ENCODE data around the gene TGM4. TPM values are rescaled to one million over a fixed set of nuclear protein-coding genes. Genes with fewer than 3 reads are reported as not detected.
"Not testable (repeated sequence)": the region's sequence is repeated elsewhere in the genome, so short reads cannot be mapped to it uniquely, and the experiment has no call there.

TGM4 gene
- total RNA-seq, 1 donor from 2014 or later = not detected

GRCh38 chr3:44914936-44915335 is 40.5 kb downstream of the TGM4 start:
- peak; percentile 37 to 59 for DNase-seq (ENCODE audit: low read depth in 2 of 2)

DNA sequence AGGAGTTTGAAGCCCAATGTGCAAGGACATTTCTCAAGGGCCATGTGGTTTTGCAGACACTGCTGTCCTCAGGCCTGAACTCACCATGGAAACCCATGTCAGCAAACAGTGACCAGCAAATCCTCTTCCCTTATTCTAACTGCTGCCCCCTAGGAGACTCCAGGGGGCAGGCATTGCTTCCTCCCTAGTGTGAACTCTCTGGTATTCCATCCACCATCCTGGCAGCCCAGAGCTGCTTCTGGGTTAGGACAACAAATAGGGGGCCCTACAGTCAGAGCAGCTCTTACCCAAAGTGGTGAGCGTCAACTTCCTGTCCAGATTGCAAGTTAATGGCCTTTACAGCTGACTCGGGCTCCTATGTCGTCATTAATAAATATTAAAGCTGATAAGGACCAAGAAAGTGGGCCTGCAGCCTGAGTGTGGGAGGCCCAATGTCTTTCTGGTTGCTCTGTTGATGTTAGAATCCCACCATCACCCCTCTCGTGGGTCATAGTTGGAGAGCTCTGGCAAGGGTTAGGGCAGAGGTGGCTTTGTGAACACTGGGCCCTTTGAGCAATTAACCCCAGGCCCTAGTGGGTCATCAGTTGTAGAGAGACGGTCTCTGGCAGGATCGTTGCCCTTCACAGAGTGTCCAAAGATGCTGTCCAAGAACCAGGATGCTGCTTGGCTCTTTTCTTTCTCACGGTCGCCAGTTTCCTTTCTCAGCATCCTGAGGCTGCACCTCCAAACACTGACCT is 41.5 kb downstream of the TGM4 start:
- peak; percentile 28 to 33 for DNase-seq (ENCODE audit: low read depth in 2 of 2)

DNA sequence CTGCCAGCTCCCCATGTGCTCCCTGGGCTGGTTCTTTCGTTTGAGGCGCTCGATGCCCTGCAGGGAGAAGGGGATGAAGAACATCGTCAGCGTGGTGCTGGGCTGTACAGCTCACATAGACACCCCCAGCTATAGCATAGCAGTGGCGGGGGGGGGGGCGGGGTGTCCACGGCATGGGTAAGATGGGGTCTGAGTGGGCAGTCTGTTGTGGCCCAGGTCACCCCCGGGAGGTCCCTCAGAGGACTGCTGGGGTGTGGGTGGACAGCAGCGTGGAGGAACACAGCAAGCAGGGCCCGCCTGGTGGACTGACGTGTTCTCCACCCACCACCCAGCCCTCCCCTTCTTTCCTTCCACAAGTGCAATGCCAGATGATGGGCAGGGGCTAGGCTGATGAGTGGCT is 43.7 kb downstream of the TGM4 start:
- DNase-seq (ENCODE audit: low read depth in 2 of 2) = no peak

DNA sequence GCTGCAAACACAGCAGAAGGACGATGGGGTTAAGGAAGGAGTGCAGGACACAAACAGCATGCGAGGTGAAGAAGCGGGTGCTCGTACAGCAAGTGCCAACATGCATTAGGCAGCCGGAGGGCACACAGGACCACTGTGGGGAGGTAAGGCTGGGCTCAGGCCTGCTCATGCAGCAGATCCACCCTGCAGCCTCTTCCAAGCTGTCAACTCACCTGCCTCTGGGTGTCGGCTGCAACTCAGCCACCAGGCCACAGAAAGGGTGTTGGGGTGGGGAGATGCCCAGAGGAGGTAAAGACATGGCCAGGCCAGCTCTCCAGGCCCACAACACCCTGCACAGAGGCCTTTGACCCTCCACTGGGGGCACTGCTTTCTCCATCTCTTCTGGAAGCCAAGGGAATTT is 44.2 kb downstream of the TGM4 start:
- DNase-seq (ENCODE audit: low read depth in 2 of 2) = no peak

DNA sequence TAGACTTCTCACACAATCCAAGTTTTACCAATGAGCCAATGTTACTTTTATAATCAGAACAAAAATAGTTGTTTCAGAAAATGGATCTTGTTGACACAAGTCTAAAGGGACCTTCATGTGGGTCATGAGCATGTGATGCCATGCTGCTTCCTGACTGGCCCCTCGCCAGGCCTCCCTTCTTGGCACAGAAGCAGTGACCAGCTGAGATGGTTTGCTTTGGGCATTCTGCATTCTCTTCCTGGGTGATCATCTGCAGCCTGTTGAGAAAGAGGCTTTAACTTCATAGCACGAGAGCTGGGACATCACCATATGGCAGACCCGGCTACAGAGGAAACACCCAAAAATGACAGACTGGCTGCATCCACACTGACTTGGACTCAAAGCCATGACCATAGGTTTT is 45.7 kb downstream of the TGM4 start:
- DNase-seq (ENCODE audit: low read depth in 2 of 2) = no peak

DNA sequence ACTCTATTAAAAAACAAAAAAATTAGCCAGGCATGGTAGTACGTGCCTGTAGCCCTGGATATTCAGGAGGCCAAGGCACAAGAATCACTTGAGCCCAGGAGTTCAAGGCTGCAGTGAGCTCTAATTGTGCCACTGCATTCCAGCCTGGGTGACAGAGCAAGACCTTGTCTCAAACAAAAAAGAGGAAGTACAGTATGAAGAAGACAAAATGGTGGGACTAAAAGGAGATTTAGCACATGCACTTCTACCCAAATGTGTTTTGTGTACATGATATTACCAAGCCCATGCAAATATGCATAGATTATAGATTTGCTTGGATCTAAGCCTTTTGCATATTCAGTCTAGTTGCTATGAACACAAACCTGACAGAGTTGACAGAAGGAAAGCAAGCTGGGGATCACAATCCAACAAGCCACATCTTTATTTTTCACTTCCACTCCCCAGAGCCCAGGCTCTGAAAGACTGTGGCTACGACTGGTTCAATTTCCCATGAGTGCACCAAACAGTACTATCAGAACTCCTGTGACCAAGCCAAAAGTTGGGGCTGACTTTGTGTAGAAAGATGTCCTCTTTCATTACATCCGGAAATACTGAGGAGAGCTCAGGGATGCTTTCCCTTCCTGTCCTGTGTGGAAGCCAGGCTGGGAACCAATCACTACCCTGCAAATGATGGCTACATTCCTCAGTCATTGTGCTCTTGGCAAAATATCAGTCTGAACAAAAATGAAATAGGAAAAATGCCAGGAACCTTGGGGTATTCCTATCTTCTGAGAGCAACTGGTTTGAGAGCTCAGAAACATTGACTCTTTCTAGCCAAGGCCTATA is 49.4 kb downstream of the TGM4 start:
- peak; percentile 41 to 91 for DNase-seq (ENCODE audit: low read depth in 2 of 2)

GRCh38 chr3:44924457-44925084 is 50.2 kb downstream of the TGM4 start:
- no peak for DNase-seq (ENCODE audit: low read depth in 2 of 2)

GRCh38 chr3:44926172-44926571 is 51.8 kb downstream of the TGM4 start:
- DNase-seq (ENCODE audit: low read depth in 2 of 2) = peak in 1 of 2 donors; percentile 16

DNA sequence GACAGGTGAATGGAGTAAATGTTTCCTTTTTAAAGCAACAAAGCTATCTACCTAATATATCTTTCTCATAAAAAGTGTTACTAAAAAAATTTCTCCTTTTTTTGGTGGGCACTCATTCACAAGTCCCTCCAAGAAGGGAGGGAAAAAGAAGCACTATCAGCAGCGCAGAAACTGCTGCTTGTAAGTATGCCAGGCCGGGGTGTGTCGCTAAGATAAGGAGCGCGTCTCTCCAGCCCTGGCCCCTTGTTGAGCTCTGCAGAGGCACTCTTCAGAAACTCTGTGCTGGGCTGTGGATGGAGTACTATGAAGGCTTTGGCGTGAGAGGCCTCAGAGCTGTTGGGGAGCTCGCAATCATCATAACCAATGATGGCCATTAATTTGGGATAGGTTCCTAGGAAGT is 52.5 kb downstream of the TGM4 start:
- no peak for DNase-seq (ENCODE audit: low read depth in 2 of 2)

GRCh38 chr3:44927371-44927770 is 53.0 kb downstream of the TGM4 start:
- no peak for DNase-seq (ENCODE audit: low read depth in 2 of 2)

- no peak for DNase-seq (ENCODE audit: low read depth in 2 of 2)
These were observed 55.4 kb downstream of the TGM4 start for GRCh38 chr3:44929782-44930181.

- no peak for DNase-seq (ENCODE audit: low read depth in 2 of 2)
These were observed 56.5 kb downstream of the TGM4 start for GRCh38 chr3:44930911-44931310.

DNA sequence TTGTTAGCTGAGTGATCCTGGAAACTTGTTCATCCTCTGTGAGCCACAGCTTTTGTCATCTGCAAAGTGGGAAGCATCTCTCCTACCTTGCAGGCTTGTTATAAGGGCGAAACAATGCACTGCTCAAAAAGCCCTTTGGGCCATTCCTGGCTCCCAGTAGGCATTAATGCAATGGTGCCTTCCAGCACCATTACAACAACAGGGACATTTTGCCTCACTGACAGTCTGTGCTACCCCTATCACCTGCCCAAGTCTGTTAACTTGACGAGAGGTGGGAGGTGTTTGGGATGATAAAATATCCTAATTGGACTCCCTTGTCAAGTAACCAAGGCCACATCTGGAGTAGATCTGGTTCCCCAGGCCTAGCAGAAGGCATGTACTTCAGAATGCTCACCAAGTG is 57.4 kb downstream of the TGM4 start:
- DNase-seq (ENCODE audit: low read depth in 2 of 2) = no peak

- no peak for DNase-seq (ENCODE audit: low read depth in 2 of 2)
These were observed 57.9 kb downstream of the TGM4 start for GRCh38 chr3:44932271-44932670.

DNA sequence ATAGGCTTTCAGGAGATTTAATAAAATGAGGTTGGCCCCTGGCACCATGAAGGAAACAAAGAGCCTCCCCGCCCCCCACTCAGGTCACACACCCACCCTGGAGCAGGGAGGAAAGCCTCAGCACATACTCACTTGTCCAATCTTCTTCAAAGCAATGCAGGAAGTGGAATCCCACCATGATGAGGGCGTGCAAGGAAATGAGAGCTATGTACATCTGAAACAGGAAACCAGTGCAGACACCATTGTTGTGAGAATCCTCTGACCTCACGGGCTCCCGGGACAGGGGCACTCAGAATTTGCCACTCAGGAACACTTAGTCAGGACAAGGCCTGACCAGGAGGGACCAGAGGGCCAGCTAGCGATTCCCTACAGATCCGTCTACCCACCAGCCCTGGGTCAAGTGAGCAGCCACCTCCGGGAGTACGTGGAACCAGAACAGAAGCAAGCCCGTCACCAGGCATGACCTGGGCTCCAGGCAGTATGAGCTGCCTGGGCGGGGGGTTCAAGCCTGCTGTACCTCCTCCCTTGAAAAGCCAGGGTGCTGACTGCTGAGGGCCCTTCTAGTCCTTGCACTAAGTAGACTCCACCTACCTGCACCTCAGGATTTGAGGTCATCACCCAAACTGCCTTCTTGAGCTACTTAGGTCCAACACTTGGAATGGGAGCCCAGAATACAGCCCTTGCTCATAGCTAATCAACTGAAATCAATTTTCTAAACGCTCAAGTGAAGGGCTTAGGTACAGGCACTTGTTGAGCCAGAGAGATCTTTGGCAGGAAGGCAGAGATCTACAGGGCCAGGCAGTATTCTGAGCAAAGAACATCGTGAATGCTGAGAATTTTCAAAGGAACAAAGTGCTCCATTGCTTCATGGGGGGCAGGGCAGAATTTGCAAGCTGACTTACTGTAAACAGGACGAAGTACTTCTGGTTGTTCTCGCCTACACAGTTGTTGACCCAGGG is 58.9 kb downstream of the TGM4 start:
- peak; percentile 47 to 50 for DNase-seq (ENCODE audit: low read depth in 2 of 2)

- peak in 1 of 2 donors; percentile 34 for DNase-seq (ENCODE audit: low read depth in 2 of 2)
These were observed 65.2 kb downstream of the TGM4 start for GRCh38 chr3:44939581-44940036.

DNA sequence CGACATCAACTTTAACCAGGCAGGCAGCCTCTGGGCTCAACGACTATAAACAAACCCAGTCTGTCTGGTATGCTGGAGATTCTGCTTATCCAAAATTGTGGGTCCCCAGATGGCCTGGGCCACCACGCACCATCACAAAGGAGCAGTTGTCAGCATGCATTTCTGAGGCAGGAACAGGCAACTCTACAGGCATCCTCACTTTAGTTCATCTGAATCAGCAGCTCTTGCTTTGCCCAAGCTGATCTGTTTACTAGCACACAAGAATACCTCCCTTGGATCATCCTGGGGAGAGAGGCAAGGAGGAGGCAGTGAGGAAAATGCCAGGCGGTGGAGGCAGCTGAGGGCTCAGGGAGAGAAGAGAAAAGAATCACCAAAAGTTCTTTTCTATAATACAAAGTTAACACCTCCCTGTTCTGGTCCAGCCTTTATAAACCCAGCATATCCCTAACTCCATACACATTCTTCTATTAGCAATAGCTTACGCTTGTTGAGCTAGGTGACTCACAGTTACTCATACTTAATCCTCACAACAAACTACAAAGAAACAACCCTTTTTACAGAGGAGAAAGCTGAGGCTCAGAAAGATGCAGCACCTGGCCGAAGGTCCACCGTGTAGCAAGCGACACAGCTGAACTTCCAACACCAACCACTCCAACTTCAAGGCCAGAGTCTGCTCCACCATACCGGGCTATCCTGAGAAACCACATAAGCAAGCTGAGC is 68.0 kb downstream of the TGM4 start:
- peak in 1 of 2 donors; percentile 38 for DNase-seq (ENCODE audit: low read depth in 2 of 2)

- no peak for DNase-seq (ENCODE audit: low read depth in 2 of 2)
These were observed 73.8 kb downstream of the TGM4 start for GRCh38 chr3:44948239-44948638.

GRCh38 chr3:44949770-44950169 is 75.4 kb downstream of the TGM4 start:
- DNase-seq (ENCODE audit: low read depth in 2 of 2) = not testable (repeated sequence)

DNA sequence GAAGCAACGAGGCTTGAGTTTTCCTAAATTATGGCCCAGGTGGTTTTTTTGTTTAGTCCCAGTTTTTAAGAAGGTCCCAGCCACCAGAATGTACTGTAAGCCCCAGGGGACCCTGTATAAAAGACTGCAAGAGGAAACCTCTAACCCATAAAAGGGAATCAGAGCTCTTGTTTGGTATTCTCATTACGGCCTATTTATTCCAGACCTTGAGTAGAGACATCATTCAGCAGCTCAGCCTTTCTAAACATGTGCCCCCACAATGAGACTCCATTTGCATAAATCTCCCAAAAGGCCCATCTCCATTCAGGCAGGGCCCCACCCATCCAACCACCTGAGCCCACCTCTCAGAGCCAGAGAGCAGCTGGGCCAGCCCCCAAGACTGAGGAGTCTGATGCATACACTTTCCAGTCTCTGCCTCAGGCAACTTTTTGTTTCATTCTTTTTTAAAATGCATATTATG is 75.9 kb downstream of the TGM4 start:
- no peak for DNase-seq (ENCODE audit: low read depth in 2 of 2)
